ENCODE data around the gene PATL2.
"Not testable (repeated sequence)": the region's sequence is repeated elsewhere in the genome, so short reads cannot be mapped to it uniquely, and the experiment has no call there.

PATL2 gene

GRCh38 chr15:44636976-44637375 lies 74.1 kb downstream of the PATL2 start:
- DNase-seq, result no peak

GRCh38 chr15:44633603-44634002 lies 77.5 kb downstream of the PATL2 start:
- DNase-seq, result peak; percentile 52

- DNase-seq, result not testable (repeated sequence)
Measured at GRCh38 chr15:44625286-44625685, 85.8 kb downstream of the PATL2 start.

- no peak for DNase-seq
Measured at GRCh38 chr15:44623178-44623577, 87.9 kb downstream of the PATL2 start.

- DNase-seq, result no peak
Measured at GRCh38 chr15:44620081-44620480, 91.0 kb downstream of the PATL2 start.

- DNase-seq, result no peak
Measured at GRCh38 chr15:44616974-44617373, 94.1 kb downstream of the PATL2 start.
